ENCODE measurements around the gene TENM4. TPM values are rescaled to one million over a fixed set of nuclear protein-coding genes. Genes with fewer than 3 reads are reported as not detected.

The TENM4 gene
- total RNA-seq, 1 donor from 2014 or later: 3.8 TPM

GRCh38 chr11:78857688-78858087 is 583.1 kb downstream of the TENM4 start:
- H3K4me3 Mint-ChIP-seq (ENCODE audit: unreplicated experiment): no peak overlapping the region
- no peaks in the 10 kb centered on the region for H3K27me3 Mint-ChIP-seq (ENCODE audit: low read depth)
- TF ChIP-seq CTCF (IDR thresholded peaks at IDR 0.05): no peak
- no peak for DNase-seq (ENCODE audit: low spot score)
- H3K36me3 Mint-ChIP-seq (ENCODE audit: low read depth): no peaks in the 10 kb centered on the region
- H3K27ac Mint-ChIP-seq (ENCODE audit: unreplicated experiment): no peak overlapping the region
- no peaks in the 10 kb centered on the region for H3K9me3 Mint-ChIP-seq (ENCODE audit: low read depth)
- no peaks in the 10 kb centered on the region for H3K4me1 Mint-ChIP-seq (ENCODE audit: low read depth)

- Mint-ChIP-seq H3K4me1 (ENCODE audit: low read depth) (no peaks in the 10 kb centered on the region), H3K36me3 (ENCODE audit: low read depth) (no peaks in the 10 kb centered on the region), H3K27ac (ENCODE audit: unreplicated experiment) (no peak overlapping the region), H3K4me3 (ENCODE audit: unreplicated experiment) (no peak overlapping the region), H3K9me3 (ENCODE audit: low read depth) (no peaks in the 10 kb centered on the region), H3K27me3 (ENCODE audit: low read depth) (no peaks in the 10 kb centered on the region)
- DNase-seq (ENCODE audit: low spot score): no peak
- TF ChIP-seq CTCF (IDR thresholded peaks at IDR 0.05): no peak
These were observed 584.6 kb downstream of the TENM4 start for GRCh38 chr11:78856211-78856610.

- H3K9me3 Mint-ChIP-seq (ENCODE audit: low read depth): no peaks in the 10 kb centered on the region
- no peak for DNase-seq (ENCODE audit: low spot score)
- no peaks in the 10 kb centered on the region for H3K27me3 Mint-ChIP-seq (ENCODE audit: low read depth)
- no peak for TF ChIP-seq CTCF (IDR thresholded peaks at IDR 0.05)
- no peak overlapping the region for H3K4me3 Mint-ChIP-seq (ENCODE audit: unreplicated experiment)
- H3K27ac Mint-ChIP-seq (ENCODE audit: unreplicated experiment): no peak overlapping the region
- no peaks in the 10 kb centered on the region for H3K36me3 Mint-ChIP-seq (ENCODE audit: low read depth)
- no peaks in the 10 kb centered on the region for H3K4me1 Mint-ChIP-seq (ENCODE audit: low read depth)
These were observed 585.7 kb downstream of the TENM4 start for GRCh38 chr11:78855116-78855515.

GRCh38 chr11:78853521-78853920 is 587.3 kb downstream of the TENM4 start:
- H3K9me3 Mint-ChIP-seq (ENCODE audit: low read depth): no peaks in the 10 kb centered on the region

GRCh38 chr11:78851878-78852586 is 588.8 kb downstream of the TENM4 start:
- no peak overlapping the region for H3K27ac Mint-ChIP-seq (ENCODE audit: unreplicated experiment)
- no peaks in the 10 kb centered on the region for H3K4me1 Mint-ChIP-seq (ENCODE audit: low read depth)
- DNase-seq (ENCODE audit: low spot score): no peak
- H3K4me3 Mint-ChIP-seq (ENCODE audit: unreplicated experiment): no peak overlapping the region
- TF ChIP-seq CTCF (IDR thresholded peaks at IDR 0.05): no peak
- H3K36me3 Mint-ChIP-seq (ENCODE audit: low read depth): no peaks in the 10 kb centered on the region
- peaks cover 2% of the 10 kb centered on the region for H3K27me3 Mint-ChIP-seq (ENCODE audit: low read depth)
- no peaks in the 10 kb centered on the region for H3K9me3 Mint-ChIP-seq (ENCODE audit: low read depth)

More at GRCh38 chr11:78853521-78853920, 587.3 kb downstream of the TENM4 start:
- H3K4me1 Mint-ChIP-seq (ENCODE audit: low read depth): no peaks in the 10 kb centered on the region
- no peak for DNase-seq (ENCODE audit: low spot score)
- H3K4me3 Mint-ChIP-seq (ENCODE audit: unreplicated experiment): no peak overlapping the region
- no peak for TF ChIP-seq CTCF (IDR thresholded peaks at IDR 0.05)
- peaks cover 2% of the 10 kb centered on the region for H3K27me3 Mint-ChIP-seq (ENCODE audit: low read depth)
- no peak overlapping the region for H3K27ac Mint-ChIP-seq (ENCODE audit: unreplicated experiment)
- no peaks in the 10 kb centered on the region for H3K36me3 Mint-ChIP-seq (ENCODE audit: low read depth)

All from chondrocyte (in vitro differentiated cells).